Measurements from ENCODE around the gene PEX26.
A peak's percentile ranks its signal among the peaks of the same experiment; 100 is the strongest.

The PEX26 gene

DNA sequence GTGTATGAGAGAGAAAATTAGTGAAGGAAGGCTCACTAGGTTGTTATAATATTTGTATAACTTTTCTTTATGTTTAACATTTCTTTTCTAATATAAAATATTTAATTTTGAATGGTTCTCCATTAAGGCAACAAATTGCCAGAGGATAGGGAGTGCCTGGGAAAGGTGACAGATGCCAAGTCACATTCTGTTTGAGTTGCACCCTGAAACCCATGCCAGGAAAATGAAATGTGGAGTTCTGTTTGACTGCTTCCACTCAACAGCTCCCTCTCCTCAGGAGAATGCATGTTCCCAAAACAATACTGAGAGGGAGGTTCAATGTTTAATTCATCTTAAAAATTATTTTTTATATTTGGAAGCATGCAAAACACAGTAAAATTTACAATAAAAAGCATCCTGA, 66.3 kb downstream of the PEX26 start:
- Histone ChIP-seq H3K23ac (ENCODE audit: low read length) (no peak overlapping the region), H4K12ac (ENCODE audit: low read depth, low read length) (no peak overlapping the region), H3K4me2 (ENCODE audit: low read length) (no peak overlapping the region), H3K79me2 (ENCODE audit: control insufficient read depth, insufficient read depth, low read length, poor library complexity) (no peaks in the 10 kb centered on the region), H3K27me3 (ENCODE audit: insufficient read depth, low read length) (no peaks in the 10 kb centered on the region), H3K27ac (ENCODE audit: low read depth, low read length) (no peak overlapping the region), H3K4me3 (ENCODE audit: low read depth, low read length) (no peak overlapping the region), H3K4ac (ENCODE audit: low read depth, low read length) (no peak overlapping the region), H2AFZ (ENCODE audit: insufficient read depth, low read length, poor library complexity) (no peak overlapping the region), H3K79me1 (ENCODE audit: low read length) (no peaks in the 10 kb centered on the region), H4K91ac (ENCODE audit: low read depth, low read length) (no peak overlapping the region), H2BK5ac (ENCODE audit: low read depth, low read length, poor library complexity) (no peak overlapping the region), H2BK12ac (ENCODE audit: low read length) (no peak overlapping the region), H3K14ac (ENCODE audit: low read length) (no peak overlapping the region), H3K9ac (ENCODE audit: low read length) (no peak overlapping the region), H3K36me3 (ENCODE audit: control insufficient read depth in 1 of 2, insufficient read depth in 2 of 2, low read length in 2 of 2) (no peaks in the 10 kb centered on the region), H2BK120ac (ENCODE audit: insufficient read depth, low read length, poor library complexity) (no peak overlapping the region), H3K9me3 (ENCODE audit: insufficient read depth, low read depth, low read length) (peaks cover 1% of the 10 kb centered on the region), H2AK5ac (ENCODE audit: low read length) (no peak overlapping the region), H3K4me1 (ENCODE audit: control insufficient read depth in 1 of 2, insufficient read depth in 2 of 2, low read length in 2 of 2) (no peaks in the 10 kb centered on the region), H3K18ac (ENCODE audit: low read length) (no peak overlapping the region), H4K8ac (ENCODE audit: low read depth, low read length) (no peak overlapping the region)
- no peak for DNase-seq

- no peak overlapping the region for H4K91ac ChIP-seq (ENCODE audit: low read depth, low read length)
- no peaks in the 10 kb centered on the region for H3K79me2 ChIP-seq (ENCODE audit: control insufficient read depth, insufficient read depth, low read length, poor library complexity)
- H3K36me3 ChIP-seq (ENCODE audit: control insufficient read depth in 1 of 2, insufficient read depth in 2 of 2, low read length in 2 of 2) = no peaks in the 10 kb centered on the region
- H3K18ac ChIP-seq (ENCODE audit: low read length) = no peak overlapping the region
- no peak overlapping the region for H3K4ac ChIP-seq (ENCODE audit: low read depth, low read length)
- no peak overlapping the region for H2AK5ac ChIP-seq (ENCODE audit: low read length)
- H3K14ac ChIP-seq (ENCODE audit: low read length) = no peak overlapping the region
- peaks cover 1% of the 10 kb centered on the region for H3K9me3 ChIP-seq (ENCODE audit: insufficient read depth, low read depth, low read length)
- no peak overlapping the region for H2BK12ac ChIP-seq (ENCODE audit: low read length)
- no peaks in the 10 kb centered on the region for H3K79me1 ChIP-seq (ENCODE audit: low read length)
- no peak overlapping the region for H3K23ac ChIP-seq (ENCODE audit: low read length)
- H3K4me2 ChIP-seq (ENCODE audit: low read length) = no peak overlapping the region
- no CpG with 5 or more reads among the region's 23 CpGs for WGBS (ENCODE audit: extremely low coverage, insufficient coverage, insufficient read length)
- H4K12ac ChIP-seq (ENCODE audit: low read depth, low read length) = no peak overlapping the region
- no peak overlapping the region for H2BK5ac ChIP-seq (ENCODE audit: low read depth, low read length, poor library complexity)
- no peak overlapping the region for H3K4me3 ChIP-seq (ENCODE audit: low read depth, low read length)
- no peak overlapping the region for H4K8ac ChIP-seq (ENCODE audit: low read depth, low read length)
- no peak overlapping the region for H3K27ac ChIP-seq (ENCODE audit: low read depth, low read length)
- H3K4me1 ChIP-seq (ENCODE audit: control insufficient read depth in 1 of 2, insufficient read depth in 2 of 2, low read length in 2 of 2) = no peaks in the 10 kb centered on the region
- no peak overlapping the region for H2BK120ac ChIP-seq (ENCODE audit: insufficient read depth, low read length, poor library complexity)
- DNase-seq = no peak
- no peak overlapping the region for H2AFZ ChIP-seq (ENCODE audit: insufficient read depth, low read length, poor library complexity)
- H3K9ac ChIP-seq (ENCODE audit: low read length) = no peak overlapping the region
- H3K27me3 ChIP-seq (ENCODE audit: insufficient read depth, low read length) = no peaks in the 10 kb centered on the region
Observed at GRCh38 chr22:18145676-18146388, 68.0 kb downstream of the PEX26 start.

DNA sequence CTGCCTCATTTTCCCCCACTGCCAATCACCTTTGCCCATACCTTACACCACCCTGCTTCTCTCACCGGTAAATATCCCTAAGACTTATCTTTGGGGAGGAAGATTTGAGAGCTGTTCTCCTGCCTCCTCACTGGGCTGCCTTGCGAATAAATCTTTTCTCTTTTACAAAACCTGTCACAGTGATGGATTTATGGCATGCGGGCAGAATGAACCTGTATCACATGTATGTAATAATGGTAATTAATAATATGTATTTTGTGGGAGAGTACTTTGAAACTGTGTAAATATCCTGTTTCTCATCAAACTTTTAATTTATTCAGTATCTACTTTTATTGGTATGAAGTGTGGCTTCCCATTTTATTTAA, 68.6 kb downstream of the PEX26 start:
- H3K36me3 ChIP-seq (ENCODE audit: control insufficient read depth in 1 of 2, insufficient read depth in 2 of 2, low read length in 2 of 2) = no peaks in the 10 kb centered on the region
- WGBS (ENCODE audit: extremely low coverage, insufficient coverage, insufficient read length) = no CpG with 5 or more reads among the region's 3 CpGs

DNA sequence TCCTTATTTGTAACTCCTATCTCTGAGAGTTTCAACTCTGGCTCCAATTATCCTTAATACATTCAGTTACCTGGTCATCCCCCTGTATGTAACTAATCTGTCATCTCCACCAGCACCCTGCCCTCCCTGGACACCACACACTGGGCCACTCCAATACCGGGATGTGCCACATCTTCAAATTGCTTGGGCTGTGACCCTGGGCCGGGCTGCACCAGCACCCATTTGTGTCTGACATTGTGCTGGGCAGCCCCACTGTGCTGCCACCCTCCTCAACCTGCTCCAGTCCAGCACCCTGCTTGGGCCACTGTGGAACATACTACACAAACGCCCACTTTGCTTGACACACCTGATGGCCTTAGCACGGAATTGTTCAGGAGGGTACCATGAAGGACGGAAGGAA, 70.0 kb downstream of the PEX26 start:
- H3K4me1 ChIP-seq (ENCODE audit: control insufficient read depth in 1 of 2, insufficient read depth in 2 of 2, low read length in 2 of 2) = no peaks in the 10 kb centered on the region
- no peak overlapping the region for H3K9ac ChIP-seq (ENCODE audit: low read length)
- no peak overlapping the region for H3K27ac ChIP-seq (ENCODE audit: low read depth, low read length)
- no peak overlapping the region for H4K12ac ChIP-seq (ENCODE audit: low read depth, low read length)
- WGBS (ENCODE audit: extremely low coverage, insufficient coverage, insufficient read length) = no CpG with 5 or more reads among the region's 5 CpGs
- no peak overlapping the region for H2AFZ ChIP-seq (ENCODE audit: insufficient read depth, low read length, poor library complexity)
- no peak overlapping the region for H4K8ac ChIP-seq (ENCODE audit: low read depth, low read length)
- H3K36me3 ChIP-seq (ENCODE audit: control insufficient read depth in 1 of 2, insufficient read depth in 2 of 2, low read length in 2 of 2) = no peaks in the 10 kb centered on the region
- no peaks in the 10 kb centered on the region for H3K27me3 ChIP-seq (ENCODE audit: insufficient read depth, low read length)
- no peak overlapping the region for H2BK12ac ChIP-seq (ENCODE audit: low read length)
- H3K9me3 ChIP-seq (ENCODE audit: insufficient read depth, low read depth, low read length) = no peaks in the 10 kb centered on the region
- no peak overlapping the region for H3K18ac ChIP-seq (ENCODE audit: low read length)
- no peak overlapping the region for H3K4ac ChIP-seq (ENCODE audit: low read depth, low read length)
- peak overlapping the region; percentile 70 for H3K14ac ChIP-seq (ENCODE audit: low read length)
- no peaks in the 10 kb centered on the region for H3K79me2 ChIP-seq (ENCODE audit: control insufficient read depth, insufficient read depth, low read length, poor library complexity)
- peak overlapping the region; percentile 62 for H2AK5ac ChIP-seq (ENCODE audit: low read length)
- no peaks in the 10 kb centered on the region for H3K79me1 ChIP-seq (ENCODE audit: low read length)
- H3K4me2 ChIP-seq (ENCODE audit: low read length) = no peak overlapping the region
- no peak for DNase-seq
- no peak overlapping the region for H3K4me3 ChIP-seq (ENCODE audit: low read depth, low read length)
- H2BK120ac ChIP-seq (ENCODE audit: insufficient read depth, low read length, poor library complexity) = no peak overlapping the region
- H4K91ac ChIP-seq (ENCODE audit: low read depth, low read length) = no peak overlapping the region
- H3K23ac ChIP-seq (ENCODE audit: low read length) = no peak overlapping the region
- H2BK5ac ChIP-seq (ENCODE audit: low read depth, low read length, poor library complexity) = no peak overlapping the region

More for the DNA sequence above, 68.6 kb downstream of the PEX26 start:
- Histone ChIP-seq H3K4ac (ENCODE audit: low read depth, low read length) (no peak overlapping the region), H4K8ac (ENCODE audit: low read depth, low read length) (no peak overlapping the region), H3K4me3 (ENCODE audit: low read depth, low read length) (no peak overlapping the region), H4K12ac (ENCODE audit: low read depth, low read length) (no peak overlapping the region), H2AFZ (ENCODE audit: insufficient read depth, low read length, poor library complexity) (no peak overlapping the region), H3K18ac (ENCODE audit: low read length) (no peak overlapping the region), H2BK120ac (ENCODE audit: insufficient read depth, low read length, poor library complexity) (no peak overlapping the region), H3K14ac (ENCODE audit: low read length) (no peak overlapping the region), H2BK5ac (ENCODE audit: low read depth, low read length, poor library complexity) (no peak overlapping the region), H3K9ac (ENCODE audit: low read length) (no peak overlapping the region), H4K91ac (ENCODE audit: low read depth, low read length) (no peak overlapping the region), H3K4me2 (ENCODE audit: low read length) (no peak overlapping the region), H2BK12ac (ENCODE audit: low read length) (no peak overlapping the region), H2AK5ac (ENCODE audit: low read length) (no peak overlapping the region), H3K4me1 (ENCODE audit: control insufficient read depth in 1 of 2, insufficient read depth in 2 of 2, low read length in 2 of 2) (no peaks in the 10 kb centered on the region), H3K9me3 (ENCODE audit: insufficient read depth, low read depth, low read length) (peaks cover 1% of the 10 kb centered on the region), H3K79me1 (ENCODE audit: low read length) (no peaks in the 10 kb centered on the region), H3K79me2 (ENCODE audit: control insufficient read depth, insufficient read depth, low read length, poor library complexity) (no peaks in the 10 kb centered on the region), H3K27me3 (ENCODE audit: insufficient read depth, low read length) (no peaks in the 10 kb centered on the region), H3K23ac (ENCODE audit: low read length) (no peak overlapping the region), H3K27ac (ENCODE audit: low read depth, low read length) (no peak overlapping the region)
- DNase-seq = no peak

All from trophoblast cell (in vitro differentiated cells and primary cell).